Measurements from ENCODE around the gene JHY.

JHY gene

DNA sequence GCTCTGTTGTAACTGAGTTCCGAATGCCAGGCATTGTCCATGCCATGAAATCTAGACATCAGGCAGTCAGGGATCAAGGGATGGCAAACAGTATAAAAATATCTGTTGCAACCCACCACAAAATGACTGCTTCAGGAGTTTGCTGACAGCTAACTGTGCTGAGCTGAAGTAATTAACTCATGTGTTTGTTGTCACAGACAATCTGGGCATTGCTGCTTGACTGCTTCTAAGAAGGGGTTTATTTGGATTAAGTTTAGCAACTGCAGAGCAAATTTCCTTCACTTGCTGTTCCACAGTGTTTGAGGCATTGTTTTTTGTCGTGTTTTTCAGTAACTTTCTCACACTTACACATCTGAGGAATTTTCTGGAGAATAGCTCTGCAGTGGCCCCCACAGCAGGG, 68.7 kb downstream of the JHY start:
- no peak for DNase-seq (ENCODE audit: low read depth in 2 of 2)

DNA sequence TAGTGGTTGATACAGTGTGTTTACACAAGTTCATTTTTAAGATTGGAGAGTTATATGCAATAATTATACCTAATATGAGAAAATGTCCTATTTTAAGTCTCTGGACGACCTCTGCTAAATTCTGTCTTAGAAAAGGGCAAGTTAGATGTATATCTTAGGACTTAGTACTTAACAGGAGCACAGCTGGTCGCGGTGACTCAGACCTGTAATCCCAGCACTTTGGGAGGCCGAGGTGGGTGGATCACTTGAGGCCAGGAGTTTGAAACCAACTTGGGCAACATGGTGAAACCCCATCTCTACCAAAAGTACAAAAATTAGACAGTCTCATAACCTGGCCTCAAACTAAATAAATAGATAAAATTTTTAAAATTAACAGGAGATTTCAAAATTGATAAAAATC, 71.9 kb downstream of the JHY start:
- DNase-seq (ENCODE audit: low read depth in 2 of 2) = no peak

DNA sequence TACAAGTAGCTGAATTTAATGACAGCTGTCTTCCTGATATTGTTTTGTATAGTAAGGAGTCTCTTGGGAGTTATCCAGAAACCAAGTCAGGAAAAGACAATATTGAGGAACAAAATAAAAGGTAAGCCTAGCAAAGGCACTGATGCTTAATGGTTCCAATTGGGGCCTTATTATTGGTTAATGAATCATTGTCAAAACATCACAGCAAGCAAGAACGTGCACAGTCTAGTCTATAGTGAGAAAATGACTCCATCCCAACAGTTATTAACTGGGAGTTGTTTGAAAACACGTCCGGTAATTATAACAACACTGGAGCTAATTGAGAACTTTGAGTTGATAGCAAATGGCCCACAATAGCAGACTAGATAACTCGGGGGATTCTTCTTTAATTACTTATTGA, 81.4 kb downstream of the JHY start:
- DNase-seq (ENCODE audit: low read depth in 2 of 2) = no peak

- DNase-seq (ENCODE audit: low read depth in 2 of 2) = no peak
Measured at GRCh38 chr11:122976061-122976733, 93.6 kb downstream of the JHY start.

DNA sequence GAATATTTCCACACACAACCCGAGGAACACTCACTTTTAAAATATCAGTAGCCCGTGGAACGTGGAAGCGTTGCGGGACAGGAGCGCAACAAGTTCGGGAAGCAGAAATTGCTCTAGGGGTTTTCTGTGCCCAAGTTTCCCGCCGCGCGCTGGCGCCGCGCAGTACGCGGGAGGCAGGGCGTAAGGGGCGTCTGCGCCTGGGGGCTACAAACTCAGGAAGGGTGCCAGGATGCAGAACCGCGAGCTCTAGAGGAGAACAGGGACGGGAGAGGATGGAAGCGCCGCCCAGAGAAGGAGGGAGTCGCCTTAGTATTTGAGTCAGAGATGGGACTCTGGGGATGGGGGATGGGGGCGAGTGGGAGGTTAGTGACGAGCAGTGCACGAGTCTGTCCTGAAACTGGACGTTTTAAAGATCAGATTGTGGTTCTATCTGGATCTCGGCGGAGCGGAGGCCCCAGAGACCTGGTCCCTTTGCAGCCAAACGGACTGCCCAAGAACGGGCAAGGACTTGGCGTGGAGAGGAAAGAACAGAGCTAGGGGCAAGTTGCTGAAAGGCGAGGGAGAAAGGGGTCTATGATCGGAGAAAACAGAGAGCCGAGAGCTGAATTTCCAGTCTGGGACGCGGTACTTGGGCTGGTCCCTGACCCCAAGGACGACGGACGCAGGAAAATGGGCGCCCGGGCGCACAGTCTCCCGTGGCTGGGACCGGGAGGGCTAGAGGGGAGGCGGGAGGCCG, 94.3 kb downstream of the JHY start:
- no peak for DNase-seq (ENCODE audit: low read depth in 2 of 2)

GRCh38 chr11:122977470-122978298, 95.1 kb downstream of the JHY start:
- DNase-seq (ENCODE audit: low read depth in 2 of 2) = no peak

DNA sequence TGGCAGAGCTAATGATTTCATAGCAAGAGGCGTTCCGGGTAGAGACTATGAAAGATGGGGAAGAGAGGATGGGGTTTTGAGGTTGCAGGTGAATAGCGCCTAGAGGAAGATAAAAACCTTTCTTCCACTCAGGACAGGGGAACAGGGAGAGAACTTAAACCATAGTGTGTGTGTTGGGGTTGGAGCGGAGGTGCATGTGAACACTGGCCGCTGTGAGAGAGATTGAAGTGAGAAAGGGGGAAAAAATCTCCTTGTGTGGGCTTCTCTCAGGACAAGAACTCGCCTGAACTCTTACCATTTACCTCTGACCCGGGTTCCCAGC, 95.7 kb downstream of the JHY start:
- no peak for DNase-seq (ENCODE audit: low read depth in 2 of 2)

GRCh38 chr11:122979103-122979814, 96.7 kb downstream of the JHY start:
- no peak for DNase-seq (ENCODE audit: low read depth in 2 of 2)

- DNase-seq (ENCODE audit: low read depth in 2 of 2) = no peak
Measured at GRCh38 chr11:122979815-122980595, 97.4 kb downstream of the JHY start.

DNA sequence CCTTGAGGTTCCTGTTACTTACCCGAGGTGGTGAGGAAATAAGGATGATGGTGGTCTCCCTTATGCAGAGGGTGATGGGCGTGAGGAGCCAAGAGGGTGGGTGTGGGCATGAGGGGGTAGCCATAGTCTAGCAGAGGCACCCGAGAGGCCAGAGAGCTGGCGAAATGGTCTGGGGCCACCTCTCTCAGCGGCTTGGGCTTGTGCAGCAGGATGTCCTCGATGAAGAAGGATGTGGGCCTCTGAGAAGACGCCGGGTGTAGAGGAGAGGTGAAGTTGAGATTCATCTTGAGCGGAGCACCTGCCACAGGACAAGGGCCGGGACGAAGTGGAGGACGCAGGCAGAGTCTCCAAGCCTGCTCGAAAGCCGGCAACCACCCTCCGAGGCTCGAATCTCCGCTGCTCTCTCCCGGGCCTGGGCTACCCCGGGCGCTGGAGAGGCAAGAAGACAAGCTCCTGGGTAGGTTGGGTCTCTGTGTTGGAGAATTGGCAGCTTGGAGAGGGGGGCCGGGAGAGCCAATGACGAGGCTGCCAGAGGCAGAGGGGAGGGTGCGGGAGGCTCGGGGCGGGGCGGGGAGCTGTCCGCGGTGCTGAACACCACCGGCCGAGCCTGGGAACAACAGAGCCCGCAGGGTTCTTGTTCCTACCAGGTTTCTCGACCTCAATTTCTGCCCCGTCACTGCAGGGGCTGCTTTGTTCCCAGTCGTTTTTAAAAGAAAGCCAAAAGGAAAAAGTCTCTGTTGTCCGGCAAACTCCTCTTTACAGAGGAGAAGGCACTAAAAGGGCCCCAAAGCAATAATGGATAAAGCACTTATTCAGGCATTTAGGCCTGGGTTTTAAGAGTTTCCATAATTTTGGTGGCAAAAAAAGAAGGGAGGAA, 99.1 kb downstream of the JHY start, which contains the start of gene BSX:
Gene BSX, minus strand, starts transcription at position 447 of the 877 bp plus-strand sequence. Its CDS starts 163 bp downstream, at position 284.
- peak in 1 of 2 donors; percentile 24 for DNase-seq (ENCODE audit: low read depth in 2 of 2)

- DNase-seq (ENCODE audit: low read depth in 2 of 2) = no peak
Measured at GRCh38 chr11:122983438-122984185, 101.1 kb downstream of the JHY start.

DNA sequence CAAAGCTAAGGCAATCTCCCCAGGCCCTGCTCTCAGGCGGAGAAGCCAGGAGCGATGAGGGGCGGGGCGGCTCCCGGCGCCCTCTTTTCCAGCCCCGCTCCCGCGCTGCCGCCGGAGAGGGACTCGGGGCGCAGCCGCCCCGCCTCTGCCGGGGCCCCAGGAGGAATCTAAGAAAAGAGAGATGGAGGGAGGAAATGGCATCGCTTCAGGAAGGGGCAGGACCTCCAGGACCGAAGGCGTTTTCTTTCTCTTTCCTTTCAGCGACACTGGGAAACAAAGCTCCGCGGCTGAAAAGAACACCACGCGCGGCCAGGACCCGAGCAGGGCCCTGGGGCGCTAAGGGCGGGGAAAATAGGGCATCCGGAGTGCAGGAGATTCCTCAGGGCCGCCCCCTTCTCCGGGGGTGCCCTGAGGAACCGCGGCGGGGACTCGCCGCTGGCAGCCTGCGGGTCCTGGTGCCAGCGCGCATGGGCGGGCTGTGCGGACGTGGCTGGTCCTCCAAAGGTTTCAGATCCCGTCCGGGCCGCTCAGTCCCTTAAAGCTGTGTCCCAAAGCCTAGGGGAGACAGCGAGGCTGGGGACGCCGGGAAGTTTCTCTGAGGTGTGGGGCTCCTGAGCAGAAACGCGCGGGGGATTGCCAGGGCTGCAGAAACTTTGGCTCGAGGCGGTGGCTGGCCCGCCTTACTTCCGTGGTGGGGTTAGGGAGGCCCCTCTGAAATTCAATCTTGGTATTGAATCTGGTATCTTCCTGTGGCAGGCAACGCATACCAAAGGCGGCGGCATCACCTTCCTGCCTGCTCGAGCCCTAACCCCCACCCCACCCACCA, 101.8 kb downstream of the JHY start:
- DNase-seq (ENCODE audit: low read depth in 2 of 2) = peak in 1 of 2 donors; percentile 6

DNA sequence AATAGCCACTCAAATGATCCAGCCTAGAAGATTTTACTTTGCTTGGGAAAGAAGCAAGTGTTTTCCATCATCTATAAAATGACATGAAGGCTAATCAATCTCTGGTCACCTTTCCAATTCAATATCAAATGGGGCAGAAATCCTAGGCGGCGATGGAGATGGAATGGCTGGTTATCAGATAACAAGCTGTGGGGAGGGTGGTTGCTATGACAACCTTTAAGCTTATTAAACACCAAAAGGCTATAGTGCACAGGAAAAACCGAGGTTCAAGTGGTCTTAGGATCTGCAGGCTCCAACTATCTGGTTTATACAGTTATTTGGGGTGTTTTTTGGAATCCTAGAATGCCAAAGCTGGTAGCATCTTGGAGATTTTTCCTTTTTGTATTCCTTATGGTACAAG, 113.0 kb downstream of the JHY start:
- no peak for DNase-seq (ENCODE audit: low read depth in 2 of 2)

GRCh38 chr11:122998727-122999366, 116.3 kb downstream of the JHY start:
- DNase-seq (ENCODE audit: low read depth in 2 of 2) = no peak

- no peak for DNase-seq (ENCODE audit: low read depth in 2 of 2)
Measured at GRCh38 chr11:123000721-123001120, 118.2 kb downstream of the JHY start.

DNA sequence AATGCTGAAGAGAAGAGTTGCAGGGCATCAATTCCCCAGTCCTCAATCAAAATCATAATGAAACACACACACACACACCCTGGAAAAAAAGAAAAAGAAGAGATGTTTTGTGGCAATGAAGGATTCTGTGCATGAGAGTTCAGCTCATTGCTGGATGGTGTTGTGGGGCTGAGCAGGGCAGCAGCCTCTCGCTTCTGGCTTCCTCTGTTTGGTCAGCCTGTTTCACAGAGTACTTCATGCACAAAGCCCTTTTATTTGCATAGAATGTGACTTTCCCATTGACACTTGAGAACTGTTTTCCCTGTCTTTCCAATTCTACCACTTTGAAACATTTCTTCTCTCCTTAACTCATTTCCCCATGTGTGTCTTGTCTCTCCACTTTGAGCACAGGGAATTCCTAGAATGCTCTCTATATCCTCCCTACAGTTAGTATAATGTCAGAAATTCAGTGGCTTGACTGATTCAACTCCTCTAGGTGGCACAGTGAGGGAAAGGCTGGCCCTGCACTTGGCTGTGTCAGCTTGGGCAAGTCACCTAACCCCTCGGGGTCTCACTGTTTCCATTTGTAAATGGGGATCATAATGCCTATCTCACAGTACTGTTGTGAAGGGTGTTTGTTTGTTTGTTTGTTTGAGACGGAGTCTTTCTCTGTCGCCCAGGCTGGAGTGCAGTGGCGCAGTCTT, 124.4 kb downstream of the JHY start:
- no peak for DNase-seq (ENCODE audit: low read depth in 2 of 2)
